ENCODE results near the gene GSX1.

The GSX1 gene

GRCh38 chr13:27765650-27766049 lies 26.6 kb upstream of the GSX1 start:
- no peak overlapping the region for H3K27ac ChIP-seq (ENCODE audit: low read depth, low read length)
- no peak overlapping the region for H3K9ac ChIP-seq (ENCODE audit: low read length)
- no peak overlapping the region for H2BK5ac ChIP-seq (ENCODE audit: low read length)
- H4K5ac ChIP-seq (ENCODE audit: low read length) = no peak overlapping the region
- H2AK5ac ChIP-seq (ENCODE audit: low read length) = no peak overlapping the region
- no peak overlapping the region for H3K4me3 ChIP-seq (ENCODE audit: low read length)
- H4K8ac ChIP-seq (ENCODE audit: low read depth, low read length) = no peak overlapping the region
- H2BK15ac ChIP-seq (replicated peaks; ENCODE audit: low read depth) = no peak overlapping the region
- no peak overlapping the region for H3K4ac ChIP-seq (ENCODE audit: low read depth, low read length)
- no peaks in the 10 kb centered on the region for H3K79me1 ChIP-seq (ENCODE audit: low read length)
- no peak overlapping the region for H2BK120ac ChIP-seq (ENCODE audit: low read depth, low read length)
- DNase-seq = no peak
- no peaks in the 10 kb centered on the region for H3K36me3 ChIP-seq (ENCODE audit: control insufficient read depth, insufficient read depth, low read length)
- no peaks in the 10 kb centered on the region for H3K4me1 ChIP-seq (ENCODE audit: control insufficient read depth, low read depth, low read length)
- no peak overlapping the region for H3K23ac ChIP-seq (ENCODE audit: low read length)
- H3K18ac ChIP-seq (ENCODE audit: low read length) = no peak overlapping the region
- WGBS (ENCODE audit: extremely low coverage, insufficient coverage, low lambda C conversion rate) = no CpG with 5 or more reads among the region's 9 CpGs
- H3K4me2 ChIP-seq (ENCODE audit: low read length) = no peak overlapping the region
- no peaks in the 10 kb centered on the region for H3K27me3 ChIP-seq (ENCODE audit: insufficient read depth, low read length, poor library complexity)
- H3K79me2 ChIP-seq (ENCODE audit: control insufficient read depth, insufficient read depth, low read length) = no peaks in the 10 kb centered on the region
- H3K56ac ChIP-seq (ENCODE audit: low read length) = no peak overlapping the region

GRCh38 chr13:27770809-27771208 lies 21.5 kb upstream of the GSX1 start:
- Histone ChIP-seq H2BK120ac (ENCODE audit: low read depth, low read length) (no peak overlapping the region), H3K27ac (ENCODE audit: low read depth, low read length) (no peak overlapping the region), H3K27me3 (ENCODE audit: insufficient read depth, low read length, poor library complexity) (no peaks in the 10 kb centered on the region), H3K79me1 (ENCODE audit: low read length) (no peaks in the 10 kb centered on the region), H3K4ac (ENCODE audit: low read depth, low read length) (no peak overlapping the region), H2AK5ac (ENCODE audit: low read length) (no peak overlapping the region), H4K8ac (ENCODE audit: low read depth, low read length) (no peak overlapping the region), H4K5ac (ENCODE audit: low read length) (no peak overlapping the region), H3K56ac (ENCODE audit: low read length) (no peak overlapping the region), H2BK15ac (replicated peaks; ENCODE audit: low read depth) (no peak overlapping the region), H3K9ac (ENCODE audit: low read length) (no peak overlapping the region), H3K79me2 (ENCODE audit: control insufficient read depth, insufficient read depth, low read length) (no peaks in the 10 kb centered on the region), H3K36me3 (ENCODE audit: control insufficient read depth, insufficient read depth, low read length) (no peaks in the 10 kb centered on the region), H3K4me1 (ENCODE audit: control insufficient read depth, low read depth, low read length) (no peaks in the 10 kb centered on the region), H2BK5ac (ENCODE audit: low read length) (no peak overlapping the region), H3K18ac (ENCODE audit: low read length) (no peak overlapping the region), H3K23ac (ENCODE audit: low read length) (no peak overlapping the region), H3K4me2 (ENCODE audit: low read length) (no peak overlapping the region), H3K4me3 (ENCODE audit: low read length) (no peak overlapping the region)
- WGBS (ENCODE audit: extremely low coverage, insufficient coverage, low lambda C conversion rate) = no CpG with 5 or more reads among the region's 3 CpGs
- DNase-seq = peak; percentile 57

DNA sequence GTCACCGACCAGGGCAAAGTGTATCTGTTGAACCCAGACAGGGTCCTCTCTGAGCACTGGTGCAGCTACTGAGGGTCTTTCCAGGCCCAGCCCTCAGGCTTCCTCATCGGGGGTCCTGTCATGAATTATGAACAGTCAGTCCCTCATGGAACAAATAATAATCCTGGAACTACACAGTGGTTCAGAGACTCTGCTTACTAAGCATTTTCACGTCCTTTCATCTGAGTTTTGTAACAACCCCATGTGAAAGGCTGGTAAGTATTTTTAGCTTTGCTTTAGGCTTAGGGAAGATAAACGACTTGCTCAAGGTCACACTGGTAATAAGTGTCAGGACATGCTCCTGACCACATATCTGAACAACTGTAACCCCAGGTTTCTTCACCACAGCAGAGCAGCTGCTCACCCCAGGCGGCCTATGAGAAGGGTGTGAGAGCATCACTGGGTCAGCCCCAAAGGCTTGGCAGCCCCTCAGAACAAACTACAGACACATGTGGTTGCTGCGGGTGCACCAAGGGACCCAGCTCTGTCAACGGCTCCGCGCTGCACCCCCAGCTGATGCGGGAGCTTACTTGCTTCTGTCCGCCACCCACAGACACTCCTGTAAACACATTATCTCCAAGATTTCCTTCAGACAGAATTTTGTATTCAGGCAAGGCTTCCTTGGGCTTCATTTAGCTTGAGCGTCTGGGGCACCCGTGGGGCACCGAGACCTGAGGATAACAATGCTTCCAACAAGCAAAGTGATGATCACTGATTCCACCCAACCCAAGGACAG lies 19.4 kb upstream of the GSX1 start:
- Histone ChIP-seq H2BK15ac (replicated peaks; ENCODE audit: low read depth) (no peak overlapping the region), H3K4me3 (ENCODE audit: low read length) (no peak overlapping the region), H4K5ac (ENCODE audit: low read length) (no peak overlapping the region), H3K4ac (ENCODE audit: low read depth, low read length) (no peak overlapping the region), H3K79me1 (ENCODE audit: low read length) (no peaks in the 10 kb centered on the region), H2BK5ac (ENCODE audit: low read length) (no peak overlapping the region), H3K36me3 (ENCODE audit: control insufficient read depth, insufficient read depth, low read length) (no peaks in the 10 kb centered on the region), H3K56ac (ENCODE audit: low read length) (no peak overlapping the region), H2AK5ac (ENCODE audit: low read length) (no peak overlapping the region), H3K27ac (ENCODE audit: low read depth, low read length) (no peak overlapping the region), H3K4me1 (ENCODE audit: control insufficient read depth, low read depth, low read length) (no peaks in the 10 kb centered on the region), H3K18ac (ENCODE audit: low read length) (no peak overlapping the region), H2BK120ac (ENCODE audit: low read depth, low read length) (no peak overlapping the region), H3K9ac (ENCODE audit: low read length) (no peak overlapping the region), H3K23ac (ENCODE audit: low read length) (peak overlapping the region; percentile 45), H3K27me3 (ENCODE audit: insufficient read depth, low read length, poor library complexity) (no peaks in the 10 kb centered on the region), H3K79me2 (ENCODE audit: control insufficient read depth, insufficient read depth, low read length) (no peaks in the 10 kb centered on the region), H4K8ac (ENCODE audit: low read depth, low read length) (no peak overlapping the region), H3K4me2 (ENCODE audit: low read length) (no peak overlapping the region)
- no CpG with 5 or more reads among the region's 14 CpGs for WGBS (ENCODE audit: extremely low coverage, insufficient coverage, low lambda C conversion rate)
- no peak for DNase-seq

- H4K5ac ChIP-seq (ENCODE audit: low read length) = no peak overlapping the region
- no peak overlapping the region for H3K27ac ChIP-seq (ENCODE audit: low read depth, low read length)
- no peak overlapping the region for H2AK5ac ChIP-seq (ENCODE audit: low read length)
- no peak overlapping the region for H3K4me2 ChIP-seq (ENCODE audit: low read length)
- H3K56ac ChIP-seq (ENCODE audit: low read length) = no peak overlapping the region
- no peaks in the 10 kb centered on the region for H3K4me1 ChIP-seq (ENCODE audit: control insufficient read depth, low read depth, low read length)
- no peak overlapping the region for H4K8ac ChIP-seq (ENCODE audit: low read depth, low read length)
- no peaks in the 10 kb centered on the region for H3K27me3 ChIP-seq (ENCODE audit: insufficient read depth, low read length, poor library complexity)
- no CpG with 5 or more reads among the region's 8 CpGs for WGBS (ENCODE audit: extremely low coverage, insufficient coverage, low lambda C conversion rate)
- no peak overlapping the region for H2BK5ac ChIP-seq (ENCODE audit: low read length)
- no peak overlapping the region for H3K9ac ChIP-seq (ENCODE audit: low read length)
- H2BK15ac ChIP-seq (replicated peaks; ENCODE audit: low read depth) = no peak overlapping the region
- no peak overlapping the region for H3K23ac ChIP-seq (ENCODE audit: low read length)
- no peak for DNase-seq
- H3K79me2 ChIP-seq (ENCODE audit: control insufficient read depth, insufficient read depth, low read length) = no peaks in the 10 kb centered on the region
- no peaks in the 10 kb centered on the region for H3K79me1 ChIP-seq (ENCODE audit: low read length)
- H3K18ac ChIP-seq (ENCODE audit: low read length) = no peak overlapping the region
- H3K36me3 ChIP-seq (ENCODE audit: control insufficient read depth, insufficient read depth, low read length) = no peaks in the 10 kb centered on the region
- H3K4me3 ChIP-seq (ENCODE audit: low read length) = no peak overlapping the region
- H2BK120ac ChIP-seq (ENCODE audit: low read depth, low read length) = no peak overlapping the region
- H3K4ac ChIP-seq (ENCODE audit: low read depth, low read length) = no peak overlapping the region
Measured at GRCh38 chr13:27774169-27774568, 18.1 kb upstream of the GSX1 start.

DNA sequence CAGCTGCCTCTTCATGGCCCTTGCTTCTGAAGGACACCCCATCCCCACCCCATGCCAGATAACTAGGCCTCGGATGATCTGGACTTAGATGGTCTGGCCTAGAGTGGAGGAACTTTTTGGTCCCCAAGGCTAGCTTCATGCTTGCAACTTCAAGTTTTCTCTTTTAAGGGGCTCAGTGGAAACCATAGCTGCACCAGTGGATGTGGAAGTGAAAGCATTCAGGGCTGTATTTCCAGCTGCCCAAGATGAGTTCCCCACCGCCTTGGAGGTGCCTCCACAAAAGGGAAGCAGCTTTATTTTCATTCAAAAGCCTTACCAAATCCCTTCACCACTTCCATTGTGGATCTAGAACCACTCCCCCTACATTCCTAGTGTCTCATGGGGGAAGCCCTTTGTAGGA lies 17.6 kb upstream of the GSX1 start:
- Histone ChIP-seq H3K27ac (ENCODE audit: low read depth, low read length) (no peak overlapping the region), H3K27me3 (ENCODE audit: insufficient read depth, low read length, poor library complexity) (no peaks in the 10 kb centered on the region), H3K4me2 (ENCODE audit: low read length) (no peak overlapping the region), H2BK15ac (replicated peaks; ENCODE audit: low read depth) (no peak overlapping the region), H3K23ac (ENCODE audit: low read length) (no peak overlapping the region), H3K79me1 (ENCODE audit: low read length) (no peaks in the 10 kb centered on the region), H3K79me2 (ENCODE audit: control insufficient read depth, insufficient read depth, low read length) (no peaks in the 10 kb centered on the region), H3K36me3 (ENCODE audit: control insufficient read depth, insufficient read depth, low read length) (no peaks in the 10 kb centered on the region), H3K18ac (ENCODE audit: low read length) (no peak overlapping the region), H3K4me1 (ENCODE audit: control insufficient read depth, low read depth, low read length) (no peaks in the 10 kb centered on the region), H2AK5ac (ENCODE audit: low read length) (no peak overlapping the region), H2BK120ac (ENCODE audit: low read depth, low read length) (no peak overlapping the region), H4K8ac (ENCODE audit: low read depth, low read length) (no peak overlapping the region), H4K5ac (ENCODE audit: low read length) (no peak overlapping the region), H2BK5ac (ENCODE audit: low read length) (no peak overlapping the region), H3K4ac (ENCODE audit: low read depth, low read length) (no peak overlapping the region), H3K9ac (ENCODE audit: low read length) (no peak overlapping the region), H3K56ac (ENCODE audit: low read length) (no peak overlapping the region), H3K4me3 (ENCODE audit: low read length) (no peak overlapping the region)
- WGBS (ENCODE audit: extremely low coverage, insufficient coverage, low lambda C conversion rate) = no CpG with 5 or more reads among the region's 2 CpGs
- no peak for DNase-seq

GRCh38 chr13:27775943-27776342 lies 16.3 kb upstream of the GSX1 start:
- no peak for DNase-seq

More at GRCh38 chr13:27775943-27776342, 16.3 kb upstream of the GSX1 start:
- H3K27me3 ChIP-seq (ENCODE audit: insufficient read depth, low read length, poor library complexity) = no peaks in the 10 kb centered on the region
- H3K4ac ChIP-seq (ENCODE audit: low read depth, low read length) = no peak overlapping the region
- no peak overlapping the region for H2BK120ac ChIP-seq (ENCODE audit: low read depth, low read length)
- H2BK15ac ChIP-seq (replicated peaks; ENCODE audit: low read depth) = no peak overlapping the region
- H3K18ac ChIP-seq (ENCODE audit: low read length) = no peak overlapping the region
- H2AK5ac ChIP-seq (ENCODE audit: low read length) = no peak overlapping the region
- H3K4me2 ChIP-seq (ENCODE audit: low read length) = no peak overlapping the region
- H2BK5ac ChIP-seq (ENCODE audit: low read length) = no peak overlapping the region
- H3K27ac ChIP-seq (ENCODE audit: low read depth, low read length) = no peak overlapping the region
- no peak overlapping the region for H3K9ac ChIP-seq (ENCODE audit: low read length)
- H3K4me1 ChIP-seq (ENCODE audit: control insufficient read depth, low read depth, low read length) = no peaks in the 10 kb centered on the region
- no CpG with 5 or more reads among the region's 13 CpGs for WGBS (ENCODE audit: extremely low coverage, insufficient coverage, low lambda C conversion rate)
- H3K23ac ChIP-seq (ENCODE audit: low read length) = no peak overlapping the region
- H3K36me3 ChIP-seq (ENCODE audit: control insufficient read depth, insufficient read depth, low read length) = no peaks in the 10 kb centered on the region
- H3K79me1 ChIP-seq (ENCODE audit: low read length) = no peaks in the 10 kb centered on the region
- H4K8ac ChIP-seq (ENCODE audit: low read depth, low read length) = no peak overlapping the region
- no peak overlapping the region for H4K5ac ChIP-seq (ENCODE audit: low read length)
- H3K79me2 ChIP-seq (ENCODE audit: control insufficient read depth, insufficient read depth, low read length) = no peaks in the 10 kb centered on the region
- no peak overlapping the region for H3K4me3 ChIP-seq (ENCODE audit: low read length)
- no peak overlapping the region for H3K56ac ChIP-seq (ENCODE audit: low read length)

Data from mesendoderm (in vitro differentiated cells).